ENCODE data around the gene CLIC3.

CLIC3 gene

GRCh38 chr9:136995362-136995761, 1.0 kb downstream of the CLIC3 start:
- DNase-seq (ENCODE audit: low read depth) = no peak
- no peak for TF ChIP-seq CTCF (IDR thresholded peaks at IDR 0.05; ENCODE audit: control insufficient read depth, insufficient read depth, low read depth, low read length, missing control alignments)
- H3K4me3 ChIP-seq (ENCODE audit: control insufficient read depth, low read depth, low read length) = no peak overlapping the region

DNA sequence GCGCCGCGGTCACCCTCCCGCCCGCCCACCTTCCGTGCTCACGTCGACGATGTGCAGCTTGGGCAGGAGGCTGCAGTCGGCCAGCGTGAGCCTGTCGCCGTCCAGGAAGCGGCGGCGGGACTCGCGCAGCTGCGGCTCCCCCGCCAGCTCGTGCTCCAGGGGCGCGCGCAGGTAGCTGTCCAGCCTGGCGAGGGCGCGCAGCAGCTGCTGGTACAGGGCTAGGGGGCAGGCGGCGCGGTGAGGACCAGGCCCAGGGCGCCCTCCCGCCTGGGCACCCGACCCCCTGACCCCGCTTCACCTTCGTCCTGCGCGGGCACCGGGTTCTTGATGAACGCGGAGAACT, 1.5 kb downstream of the CLIC3 start:
- no peak overlapping the region for H3K4me3 ChIP-seq (ENCODE audit: control insufficient read depth, low read depth, low read length)
- TF ChIP-seq CTCF (IDR thresholded peaks at IDR 0.05; ENCODE audit: control insufficient read depth, insufficient read depth, low read depth, low read length, missing control alignments) = no peak
- no peak for DNase-seq (ENCODE audit: low read depth)

- TF ChIP-seq CTCF (IDR thresholded peaks at IDR 0.05; ENCODE audit: control insufficient read depth, insufficient read depth, low read depth, low read length, missing control alignments) = no peak
- DNase-seq (ENCODE audit: low read depth) = no peak
- H3K4me3 ChIP-seq (ENCODE audit: control insufficient read depth, low read depth, low read length) = no peak overlapping the region
Measured at GRCh38 chr9:136994180-136994887, 2.0 kb downstream of the CLIC3 start.

DNA sequence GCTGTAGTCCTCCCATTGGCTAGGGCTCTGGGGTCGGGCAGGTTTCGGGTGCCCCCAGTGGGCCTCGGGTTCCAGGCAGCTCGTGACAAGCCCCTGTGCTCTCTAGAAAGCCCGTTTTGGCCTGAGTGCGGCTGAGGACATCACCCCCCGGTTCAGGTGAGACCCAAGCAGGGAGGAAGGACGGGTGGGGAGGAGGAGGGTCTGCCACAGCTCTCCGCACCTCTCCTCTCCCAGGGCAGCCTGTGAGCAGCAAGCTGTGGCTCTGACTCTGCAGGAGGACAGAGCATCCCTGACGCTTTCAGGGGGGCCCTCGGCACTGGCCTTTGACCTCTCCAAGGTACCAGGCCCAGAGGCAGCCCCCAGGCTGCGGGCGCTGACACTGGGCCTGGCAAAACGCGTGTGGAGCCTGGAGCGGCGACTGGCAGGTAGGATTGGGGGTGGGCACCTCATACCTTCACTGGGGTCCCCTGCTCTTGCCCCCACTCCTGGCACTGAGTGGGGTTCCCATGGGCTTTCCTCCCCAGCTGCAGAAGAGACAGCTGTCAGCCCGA, 3.5 kb downstream of the CLIC3 start:
- DNase-seq (ENCODE audit: low read depth) = no peak
- no peak for TF ChIP-seq CTCF (IDR thresholded peaks at IDR 0.05; ENCODE audit: control insufficient read depth, insufficient read depth, low read depth, low read length, missing control alignments)
- peak overlapping the region; percentile 79 for H3K4me3 ChIP-seq (ENCODE audit: control insufficient read depth, low read depth, low read length)

GRCh38 chr9:136991993-136992818, 4.2 kb downstream of the CLIC3 start, which contains the start of gene PAXX:
PAXX (plus strand) TSS chr9:136992422; CDS start chr9:136992444, 22 bp downstream.
- peak within 1 kb of the TSS; percentile 79 for H3K4me3 ChIP-seq (ENCODE audit: control insufficient read depth, low read depth, low read length)
- peak; percentile 34 for DNase-seq (ENCODE audit: low read depth)
- TF ChIP-seq CTCF (IDR thresholded peaks at IDR 0.05; ENCODE audit: control insufficient read depth, insufficient read depth, low read depth, low read length, missing control alignments) = no peak

- H3K4me3 ChIP-seq (ENCODE audit: control insufficient read depth, low read depth, low read length) = no peak overlapping the region
- DNase-seq (ENCODE audit: low read depth) = no peak
- TF ChIP-seq CTCF (IDR thresholded peaks at IDR 0.05; ENCODE audit: control insufficient read depth, insufficient read depth, low read depth, low read length, missing control alignments) = no peak
Measured at GRCh38 chr9:136990242-136990911, 6.0 kb downstream of the CLIC3 start.

All from AG09309 (cell line).